ENCODE results near the gene FMN1.

FMN1 gene

DNA sequence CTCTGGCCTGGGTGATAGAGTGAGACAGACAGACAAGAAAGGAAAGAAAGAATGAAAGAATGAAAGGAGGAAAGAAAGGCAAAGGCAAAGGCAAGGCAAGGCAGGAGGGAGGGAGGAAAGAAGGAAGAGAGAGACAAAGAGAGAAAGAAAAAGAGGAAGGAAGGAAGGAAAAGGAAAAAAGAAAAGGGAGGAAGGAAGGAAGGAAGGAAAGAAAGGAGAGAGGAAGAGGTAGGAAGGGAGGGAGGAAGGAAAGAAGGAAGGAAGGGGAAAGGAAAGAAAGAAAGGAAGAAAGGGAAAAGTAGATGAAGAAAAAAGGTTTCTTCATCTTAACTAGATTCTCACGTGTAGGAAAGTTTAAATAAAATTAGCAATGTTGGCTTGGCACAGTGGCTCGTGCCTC, 334.5 kb downstream of the FMN1 start:
- no peak for TF ChIP-seq CTCF (conservative IDR thresholded peaks at IDR 0.05)
- no peak overlapping the region for H3K27ac ChIP-seq

DNA sequence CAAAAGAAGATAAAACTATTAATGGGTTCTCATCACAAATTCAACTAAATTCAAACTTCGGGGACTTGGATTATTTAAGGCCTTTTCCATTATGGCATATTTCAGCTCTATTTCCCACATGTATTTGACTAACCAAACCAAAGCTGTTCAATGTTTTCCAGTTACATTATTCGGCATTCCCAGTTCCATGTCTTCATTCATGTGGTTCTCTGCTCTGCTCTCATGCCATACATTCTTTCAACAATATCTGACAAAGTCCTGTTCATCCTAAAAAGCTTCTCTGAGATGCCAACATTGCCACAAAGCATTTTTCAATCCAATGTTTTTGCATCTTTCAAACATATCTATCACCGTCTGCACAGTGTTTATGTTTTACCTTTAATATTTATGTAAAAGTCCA, 335.3 kb downstream of the FMN1 start:
- no peak overlapping the region for H3K27ac ChIP-seq
- TF ChIP-seq ZFX (IDR thresholded peaks at IDR 0.05) (no peak), CTCF (conservative IDR thresholded peaks at IDR 0.05) (no peak)

DNA sequence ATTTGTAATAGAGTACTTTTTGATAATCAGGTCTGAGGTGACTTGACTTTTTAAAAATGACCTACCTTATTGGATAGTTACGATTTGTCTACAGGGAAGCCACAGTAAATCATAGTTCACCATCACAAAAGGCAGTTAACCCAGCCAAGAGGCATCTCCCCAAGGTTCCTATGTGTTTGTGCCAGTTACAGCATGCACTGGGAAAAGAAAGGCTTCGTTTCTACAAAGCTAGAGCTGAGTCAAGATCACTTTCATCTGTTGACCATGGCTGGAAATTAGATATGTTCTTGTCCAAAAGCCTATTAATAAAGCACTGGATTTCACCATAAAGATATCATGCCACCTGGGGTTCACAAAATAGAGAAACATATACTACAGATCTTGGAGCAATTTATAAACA, 336.8 kb downstream of the FMN1 start:
- H3K27ac ChIP-seq: no peak overlapping the region
- no peak for TF ChIP-seq ZFX (IDR thresholded peaks at IDR 0.05)
- no peak for TF ChIP-seq CTCF (conservative IDR thresholded peaks at IDR 0.05)

GRCh38 chr15:32856753-32857152, 337.8 kb downstream of the FMN1 start:
- H3K27ac ChIP-seq: no peak overlapping the region
- TF ChIP-seq CTCF (conservative IDR thresholded peaks at IDR 0.05): no peak
- no peak for TF ChIP-seq ZFX (IDR thresholded peaks at IDR 0.05)

DNA sequence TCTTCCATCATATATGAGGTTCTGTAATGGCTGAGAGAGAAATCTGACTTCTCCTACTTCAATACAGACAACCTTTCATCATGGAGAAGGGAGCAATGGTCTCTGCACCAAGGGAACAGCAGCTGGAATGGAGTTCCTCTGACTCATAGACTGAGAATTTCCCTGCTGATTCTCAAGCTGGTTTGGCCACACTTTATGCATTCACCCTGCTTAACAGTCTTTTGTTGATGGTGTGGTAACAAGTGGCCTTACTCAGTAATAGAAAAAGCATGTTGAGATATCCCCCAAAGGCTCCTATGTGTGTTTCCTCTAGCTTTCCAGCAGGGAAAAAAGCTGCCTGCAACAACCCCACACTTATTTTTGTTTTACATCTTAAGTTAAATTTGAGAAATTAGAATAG, 338.6 kb downstream of the FMN1 start:
- H3K27ac ChIP-seq: no peak overlapping the region
- TF ChIP-seq CTCF (conservative IDR thresholded peaks at IDR 0.05) (no peak), ZFX (IDR thresholded peaks at IDR 0.05) (no peak)

DNA sequence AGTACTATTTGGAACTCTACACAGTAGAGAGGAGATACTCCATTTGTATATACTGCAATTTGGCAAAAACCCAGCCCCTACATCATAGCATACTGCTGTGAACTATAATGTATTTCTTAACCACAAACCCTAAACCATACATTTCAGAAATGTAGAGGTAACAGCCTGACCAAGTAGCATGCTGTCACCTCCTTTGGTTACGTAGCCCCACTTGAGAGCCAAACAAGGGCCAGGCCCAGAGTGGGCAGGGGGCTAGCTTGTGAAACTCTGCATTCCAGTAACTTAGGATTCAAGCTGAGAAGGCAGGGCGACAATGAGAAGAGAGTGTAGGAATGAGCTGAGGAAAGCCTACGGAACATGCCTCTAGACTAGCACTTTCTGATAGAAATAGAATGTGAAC, 340.9 kb downstream of the FMN1 start:
- no peak for TF ChIP-seq CTCF (conservative IDR thresholded peaks at IDR 0.05)
- TF ChIP-seq ZFX (IDR thresholded peaks at IDR 0.05): no peak

GRCh38 chr15:32852771-32853170, 341.7 kb downstream of the FMN1 start:
- TF ChIP-seq CTCF (conservative IDR thresholded peaks at IDR 0.05): no peak
- TF ChIP-seq ZFX (IDR thresholded peaks at IDR 0.05): no peak
- no peak overlapping the region for H3K27ac ChIP-seq

More for the DNA sequence above, 340.9 kb downstream of the FMN1 start:
- H3K27ac ChIP-seq: no peak overlapping the region

Measured in C4-2B (cell line).